LNCAP (cell line): ENCODE data around the gene GALNT4.

Source experiments
- CTCF ChIP-seq: fragments of 450-650 bp; IDR thresholded peaks from 2 replicates; pipeline ENCODE4 v1.5.1; 2017; ENCODE audit warnings: mild to moderate bottlenecking

GALNT4 gene

GRCh38 chr12:89475203-89475990, 49.2 kb downstream of the GALNT4 start:
- no peak for TF ChIP-seq CTCF

GRCh38 chr12:89474615-89475014, 50.0 kb downstream of the GALNT4 start:
- TF ChIP-seq CTCF: no peak
